Liver (tissue), 9 donors: ENCODE results near the gene LRRC28. TPM values are rescaled to one million over a fixed set of nuclear protein-coding genes. Genes with fewer than 3 reads are reported as not detected.

Source experiments
- DNase-seq: peaks from one replicate; pipeline ENCODE4 v3.0.0-alpha.2; 2017; ENCODE audit warnings: low spot score
- H3K27ac ChIP-seq, 2 donors: one replicate each; pipeline ENCODE4 v1.7.0; 2013; ENCODE audit warnings: inconsistent platforms in 2 of 2, low read length in 2 of 2, control low read depth in 1 of 2, low read depth in 1 of 2, mild to moderate bottlenecking in 1 of 2
- H3K27me3 ChIP-seq, 4 donors: one replicate each; pipeline versions ENCODE4 v1.6.1 to v1.7.0; 2013; ENCODE audit warnings: low read length in 3 of 4, inconsistent platforms in 1 of 4, mild to moderate bottlenecking in 1 of 4, moderate library complexity in 1 of 4; ENCODE audit not compliant: control insufficient read depth in 4 of 4, insufficient read depth in 4 of 4
- H3K36me3 ChIP-seq, 4 donors: one replicate each; pipeline versions ENCODE4 v1.6.1 to v1.7.0; 2013; ENCODE audit warnings: low read length in 3 of 4, mild to moderate bottlenecking in 3 of 4, low read depth in 1 of 4, moderate library complexity in 1 of 4; ENCODE audit not compliant: control insufficient read depth in 4 of 4, insufficient read depth in 3 of 4
- H3K4me1 ChIP-seq, 4 donors: one replicate each; pipeline versions ENCODE4 v1.6.1 to v1.7.0; 2013; ENCODE audit warnings: low read length in 3 of 4, mild to moderate bottlenecking in 3 of 4, moderate library complexity in 1 of 4; ENCODE audit not compliant: control insufficient read depth in 4 of 4, insufficient read depth in 4 of 4
- H3K4me3 ChIP-seq, 3 donors: one replicate each; pipeline versions ENCODE4 v1.6.1 to v1.7.0; 2013; ENCODE audit warnings: low read length in 3 of 3, control low read depth in 1 of 3, low read depth in 1 of 3, mild to moderate bottlenecking in 1 of 3
- H3K9ac ChIP-seq, 2 donors: one replicate each; pipeline ENCODE4 v1.7.0; 2013; ENCODE audit warnings: low read length in 2 of 2, mild to moderate bottlenecking in 2 of 2, moderate library complexity in 2 of 2, control low read depth in 1 of 2, low read depth in 1 of 2
- H3K9me3 ChIP-seq, 4 donors: one replicate each; pipeline versions ENCODE4 v1.6.1 to v1.7.0; 2013; ENCODE audit warnings: low read length in 3 of 4; ENCODE audit not compliant: control insufficient read depth in 4 of 4
- ATF3 ChIP-seq: IDR thresholded peaks from 2 replicates; pipeline ENCODE4 v1.6.1; 2016; ENCODE audit warnings: antibody characterized with exemption
- FOXA1 ChIP-seq: IDR thresholded peaks from 2 replicates; pipeline ENCODE4 v1.6.1; 2016; ENCODE audit warnings: antibody characterized with exemption
- FOXA2 ChIP-seq: IDR thresholded peaks from 2 replicates; pipeline ENCODE4 v1.6.1; 2016; ENCODE audit warnings: antibody characterized with exemption
- HNF4A ChIP-seq, 2 donors: conservative IDR thresholded peaks; 2 replicates each; pipeline ENCODE4 v1.6.1; 2016; ENCODE audit warnings: antibody characterized with exemption in 2 of 2, mild to moderate bottlenecking in 2 of 2
- NR2F2 ChIP-seq: IDR thresholded peaks from 2 replicates; pipeline ENCODE4 v1.6.1; 2016; ENCODE audit warnings: antibody characterized with exemption
- RAD21 ChIP-seq, 2 donors: IDR thresholded peaks; 2 replicates each; pipeline ENCODE4 v1.6.1; 2016; ENCODE audit warnings: antibody characterized with exemption in 2 of 2, mild to moderate bottlenecking in 2 of 2
- SP1 ChIP-seq: IDR thresholded peaks from 2 replicates; pipeline ENCODE4 v1.6.1; 2018; ENCODE audit warnings: antibody characterized with exemption, mild to moderate bottlenecking
- TAF1 ChIP-seq: conservative IDR thresholded peaks from 2 replicates; pipeline ENCODE4 v1.6.1; 2016; ENCODE audit warnings: antibody characterized with exemption, mild to moderate bottlenecking
- YY1 ChIP-seq: IDR thresholded peaks from 2 replicates; pipeline ENCODE4 v1.6.1; 2016; ENCODE audit warnings: antibody characterized with exemption, mild to moderate bottlenecking
- ZBTB33 ChIP-seq: IDR thresholded peaks from 2 replicates; pipeline ENCODE4 v1.6.1; 2016; ENCODE audit warnings: antibody characterized with exemption
- WGBS: extraction: QIAGEN DNeasy Blood & Tissue Kit; methylation state at CpG from one replicate; pipeline ENCODE4 v1.1.7; 2013; 5-methylcytosine and 5-hydroxymethylcytosine counted together
- polyA plus RNA-seq, 2 donors: library from polyadenylated mRNA; stranded (reverse) in 1 of 2; unstranded in 1 of 2; fragments of 200-250 nt in 1 of 2; fragments of >200 nt in 1 of 2; fragmentation: Nextera tagmentation in 1 of 2; extraction: Ambion mirVana in 1 of 2; gene quantifications; one replicate each; pipeline versions ENCODE4 v1.2.1 to v1.2.3, GENCODE V29; 2013 to 2015
- total RNA-seq, 2 donors: library from RNA; depleted of rRNA; stranded (reverse); fragments of >200 nt; gene quantifications; one replicate each; pipeline ENCODE4 v1.2.3, GENCODE V29; 2014
- TF ChIP-seq, protein P1 (sequence below): IDR thresholded peaks from 2 replicates; pipeline ENCODE4 v1.6.1; 2016; ENCODE audit warnings: antibody characterized with exemption, mild to moderate bottlenecking
- TF ChIP-seq, protein P2 (sequence below): fragments of 150-350 bp; IDR thresholded peaks from 2 replicates; pipeline ENCODE4 v1.5.1; 2017; ENCODE audit warnings: improper control_type of control experiment, low read depth, low read length; ENCODE audit not compliant: missing input control
- TF ChIP-seq, protein P3 (sequence below): IDR thresholded peaks from 2 replicates; pipeline ENCODE4 v1.6.1; 2016; ENCODE audit warnings: antibody characterized with exemption
- donor health status: healthy.
- donor health status: healthy.
- donor health status: healthy.
- donor health status: healthy.
- donor health status: healthy.

The LRRC28 gene
- total and polyA plus RNA-seq, 4 donors = 15.4 to 46.6 (median 41.0) TPM

DNA sequence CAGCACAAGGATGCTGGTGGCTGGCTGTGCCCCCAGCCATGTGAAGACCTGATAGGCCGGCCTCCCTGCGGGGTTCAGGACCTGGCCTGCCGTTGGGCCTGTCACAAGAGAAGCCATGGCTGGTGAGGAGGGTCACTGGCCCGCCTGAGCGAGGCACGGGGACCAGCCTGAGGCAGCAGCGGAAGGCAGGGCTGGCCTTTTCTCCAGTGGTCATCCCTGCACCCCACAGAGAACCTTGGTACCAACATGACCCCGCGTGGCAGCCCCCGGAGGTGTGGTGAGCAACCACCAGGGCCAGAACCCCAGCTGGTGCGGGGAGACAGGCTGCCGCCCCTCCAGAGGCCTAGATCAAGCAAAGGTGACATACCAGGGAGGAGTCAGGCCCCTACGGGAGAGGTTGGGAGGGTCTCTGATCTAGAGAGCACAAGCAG lies 180.4 kb downstream of the LRRC28 start:
- no peak overlapping the region for H3K27ac ChIP-seq
- no peak for DNase-seq
- H3K9ac ChIP-seq = no peak overlapping the region
- no peaks in the 10 kb centered on the region for H3K36me3 ChIP-seq
- no peaks in the 10 kb centered on the region for H3K27me3 ChIP-seq
- TF ChIP-seq ATF3 (no peak), FOXA2 (no peak), TAF1 (no peak), RAD21 (IDR thresholded peaks at IDR 0.05) (no peak), ZBTB33 (no peak), HNF4A (conservative IDR thresholded peaks at IDR 0.05) (no peak)
- TF ChIP-seq, protein P1, sequence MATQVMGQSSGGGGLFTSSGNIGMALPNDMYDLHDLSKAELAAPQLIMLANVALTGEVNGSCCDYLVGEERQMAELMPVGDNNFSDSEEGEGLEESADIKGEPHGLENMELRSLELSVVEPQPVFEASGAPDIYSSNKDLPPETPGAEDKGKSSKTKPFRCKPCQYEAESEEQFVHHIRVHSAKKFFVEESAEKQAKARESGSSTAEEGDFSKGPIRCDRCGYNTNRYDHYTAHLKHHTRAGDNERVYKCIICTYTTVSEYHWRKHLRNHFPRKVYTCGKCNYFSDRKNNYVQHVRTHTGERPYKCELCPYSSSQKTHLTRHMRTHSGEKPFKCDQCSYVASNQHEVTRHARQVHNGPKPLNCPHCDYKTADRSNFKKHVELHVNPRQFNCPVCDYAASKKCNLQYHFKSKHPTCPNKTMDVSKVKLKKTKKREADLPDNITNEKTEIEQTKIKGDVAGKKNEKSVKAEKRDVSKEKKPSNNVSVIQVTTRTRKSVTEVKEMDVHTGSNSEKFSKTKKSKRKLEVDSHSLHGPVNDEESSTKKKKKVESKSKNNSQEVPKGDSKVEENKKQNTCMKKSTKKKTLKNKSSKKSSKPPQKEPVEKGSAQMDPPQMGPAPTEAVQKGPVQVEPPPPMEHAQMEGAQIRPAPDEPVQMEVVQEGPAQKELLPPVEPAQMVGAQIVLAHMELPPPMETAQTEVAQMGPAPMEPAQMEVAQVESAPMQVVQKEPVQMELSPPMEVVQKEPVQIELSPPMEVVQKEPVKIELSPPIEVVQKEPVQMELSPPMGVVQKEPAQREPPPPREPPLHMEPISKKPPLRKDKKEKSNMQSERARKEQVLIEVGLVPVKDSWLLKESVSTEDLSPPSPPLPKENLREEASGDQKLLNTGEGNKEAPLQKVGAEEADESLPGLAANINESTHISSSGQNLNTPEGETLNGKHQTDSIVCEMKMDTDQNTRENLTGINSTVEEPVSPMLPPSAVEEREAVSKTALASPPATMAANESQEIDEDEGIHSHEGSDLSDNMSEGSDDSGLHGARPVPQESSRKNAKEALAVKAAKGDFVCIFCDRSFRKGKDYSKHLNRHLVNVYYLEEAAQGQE = no peak
- TF ChIP-seq, protein P2, sequence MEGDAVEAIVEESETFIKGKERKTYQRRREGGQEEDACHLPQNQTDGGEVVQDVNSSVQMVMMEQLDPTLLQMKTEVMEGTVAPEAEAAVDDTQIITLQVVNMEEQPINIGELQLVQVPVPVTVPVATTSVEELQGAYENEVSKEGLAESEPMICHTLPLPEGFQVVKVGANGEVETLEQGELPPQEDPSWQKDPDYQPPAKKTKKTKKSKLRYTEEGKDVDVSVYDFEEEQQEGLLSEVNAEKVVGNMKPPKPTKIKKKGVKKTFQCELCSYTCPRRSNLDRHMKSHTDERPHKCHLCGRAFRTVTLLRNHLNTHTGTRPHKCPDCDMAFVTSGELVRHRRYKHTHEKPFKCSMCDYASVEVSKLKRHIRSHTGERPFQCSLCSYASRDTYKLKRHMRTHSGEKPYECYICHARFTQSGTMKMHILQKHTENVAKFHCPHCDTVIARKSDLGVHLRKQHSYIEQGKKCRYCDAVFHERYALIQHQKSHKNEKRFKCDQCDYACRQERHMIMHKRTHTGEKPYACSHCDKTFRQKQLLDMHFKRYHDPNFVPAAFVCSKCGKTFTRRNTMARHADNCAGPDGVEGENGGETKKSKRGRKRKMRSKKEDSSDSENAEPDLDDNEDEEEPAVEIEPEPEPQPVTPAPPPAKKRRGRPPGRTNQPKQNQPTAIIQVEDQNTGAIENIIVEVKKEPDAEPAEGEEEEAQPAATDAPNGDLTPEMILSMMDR = no peak
- no peaks in the 10 kb centered on the region for H3K4me1 ChIP-seq
- no peak overlapping the region for H3K4me3 ChIP-seq
- WGBS = 97% methylated on average over 13 of the region's 13 CpGs
- H3K9me3 ChIP-seq = no peaks in the 10 kb centered on the region

- Histone ChIP-seq H3K4me1 (no peaks in the 10 kb centered on the region), H3K4me3 (no peak overlapping the region), H3K27ac (no peak overlapping the region), H3K27me3 (no peaks in the 10 kb centered on the region), H3K36me3 (no peaks in the 10 kb centered on the region), H3K9ac (no peak overlapping the region), H3K9me3 (no peaks in the 10 kb centered on the region)
- no peak for DNase-seq
- WGBS = 94% methylated on average over 15 of the region's 15 CpGs
- TF ChIP-seq ZBTB33 (no peak), ATF3 (no peak), NR2F2 (no peak), YY1 (no peak), FOXA2 (no peak), FOXA1 (no peak), SP1 (no peak)
- TF ChIP-seq, protein P3, sequence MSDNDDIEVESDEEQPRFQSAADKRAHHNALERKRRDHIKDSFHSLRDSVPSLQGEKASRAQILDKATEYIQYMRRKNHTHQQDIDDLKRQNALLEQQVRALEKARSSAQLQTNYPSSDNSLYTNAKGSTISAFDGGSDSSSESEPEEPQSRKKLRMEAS = no peak
- TF ChIP-seq, protein P2 = no peak
- TF ChIP-seq, protein P1 = no peak
These were observed 181.2 kb downstream of the LRRC28 start for GRCh38 chr15:99432271-99433025.
